ENCODE results near the gene MGAT4A.

GRCh38 chr2:98772536-98772935 is 41.6 kb upstream of the MGAT4A start:
- TF ChIP-seq CTCF (IDR thresholded peaks at IDR 0.05; ENCODE audit: low read depth, low read length): no peak
- TF ChIP-seq POLR2A (IDR thresholded peaks at IDR 0.05; ENCODE audit: extremely low read depth, insufficient read length): no peak
- TF ChIP-seq MYC (IDR thresholded peaks at IDR 0.05; ENCODE audit: low read depth, low read length): no peak
- TF ChIP-seq MAX (IDR thresholded peaks at IDR 0.05; ENCODE audit: low read depth, low read length): no peak
